HG03565 (cell line): ENCODE results near the gene DOCK4.

ENCODE experiments used
- ATAC-seq: cut with Tn5 transposase; IDR thresholded peaks from one replicate; pipeline ENCODE4 v1.9.1; 2021; ENCODE audit warnings: mild to moderate bottlenecking, moderate library complexity; ENCODE audit not compliant: unreplicated experiment

DOCK4 gene

GRCh38 chr7:111872450-111873325 is 333.5 kb downstream of the DOCK4 start:
- no peak for ATAC-seq

DNA sequence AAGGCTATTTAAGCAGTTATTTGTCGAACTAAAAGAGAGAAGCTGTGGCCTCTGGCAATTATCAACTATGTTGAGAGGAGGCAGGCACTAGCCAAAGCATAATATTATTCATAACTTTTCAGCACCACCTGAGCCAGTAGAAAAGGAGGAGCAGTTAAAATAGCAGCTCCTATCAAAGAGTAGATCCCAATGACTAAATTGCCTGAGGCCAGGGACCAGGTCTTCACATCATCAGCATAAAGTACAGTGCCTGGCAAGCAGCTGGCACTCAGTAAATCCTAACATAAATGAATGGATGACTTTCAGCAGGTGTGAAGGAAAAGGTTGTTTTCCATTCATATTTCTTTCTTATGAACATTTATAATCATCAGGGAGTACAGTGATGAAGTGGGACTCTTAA is 334.9 kb downstream of the DOCK4 start:
- no peak for ATAC-seq

DNA sequence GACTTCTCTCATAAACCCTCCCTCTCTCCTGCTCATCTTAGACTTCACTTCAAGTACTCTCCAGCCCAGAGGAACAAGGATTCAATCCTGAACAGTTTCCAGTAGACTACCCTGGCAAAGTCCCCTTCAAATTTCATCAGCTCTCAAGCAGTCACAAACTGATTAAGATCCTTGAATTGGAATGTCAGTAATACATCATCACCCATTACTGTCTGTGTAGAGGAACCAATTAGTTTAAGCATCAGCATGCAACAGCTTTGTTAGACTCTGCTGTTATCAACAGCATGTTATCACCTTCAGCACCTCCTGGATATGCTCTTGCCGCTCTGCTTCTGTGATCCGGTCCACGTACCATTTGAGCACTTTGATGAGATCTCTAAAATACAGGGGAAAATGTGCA is 336.9 kb downstream of the DOCK4 start:
- ATAC-seq: no peak

- ATAC-seq: no peak
Observed at GRCh38 chr7:111867348-111867931, 338.8 kb downstream of the DOCK4 start.

DNA sequence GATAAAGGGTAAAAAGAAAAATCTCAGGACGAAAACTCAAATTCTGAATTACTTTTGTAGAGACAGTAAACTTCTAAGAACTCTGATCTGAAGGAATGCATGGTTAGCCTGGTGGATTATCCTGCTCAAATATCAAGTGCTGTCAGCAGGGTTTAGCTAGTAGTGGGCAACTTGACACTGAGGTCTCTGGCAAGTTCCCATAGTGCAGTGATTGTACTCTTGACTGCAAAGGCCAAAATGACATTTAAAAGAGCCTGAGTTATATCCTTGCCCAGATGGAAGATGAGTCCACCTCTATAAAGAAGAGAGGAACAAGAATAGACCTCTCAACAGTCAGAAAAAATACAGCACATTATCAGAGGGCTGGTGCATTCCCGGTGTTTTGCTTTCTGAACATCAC is 339.4 kb downstream of the DOCK4 start:
- no peak for ATAC-seq

GRCh38 chr7:111865430-111865829 is 340.8 kb downstream of the DOCK4 start:
- ATAC-seq: no peak

DNA sequence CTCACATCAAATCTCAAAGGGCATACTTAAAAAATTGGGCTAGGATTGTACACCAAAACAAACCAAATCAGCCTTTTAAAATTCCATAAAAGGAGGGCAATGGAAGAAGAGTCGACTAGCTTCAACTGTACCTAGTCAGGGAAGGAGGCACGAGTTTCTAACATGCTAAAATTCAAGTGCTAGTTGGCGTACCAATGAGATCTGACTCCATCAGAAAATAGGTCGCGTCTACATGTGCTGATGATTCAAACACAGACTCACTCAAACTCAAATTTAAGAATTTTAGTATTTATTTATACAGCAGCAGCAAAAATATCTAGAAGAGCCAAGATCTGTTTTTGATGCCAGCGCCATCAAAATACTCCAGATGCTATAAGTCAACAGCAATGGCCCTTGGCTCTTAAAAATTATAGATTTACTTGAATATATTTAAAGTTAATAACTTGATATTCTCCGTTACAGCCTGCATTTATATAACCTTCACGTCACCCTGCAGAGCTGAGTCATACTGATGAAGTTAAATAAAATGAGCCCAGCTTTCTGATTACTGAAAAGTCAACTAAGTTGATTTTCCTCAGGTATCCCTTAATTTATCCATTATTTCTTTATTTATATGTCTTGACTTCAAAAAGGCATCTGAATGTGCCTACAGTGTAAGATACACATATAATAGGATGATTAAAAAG is 341.8 kb downstream of the DOCK4 start:
- ATAC-seq: no peak

DNA sequence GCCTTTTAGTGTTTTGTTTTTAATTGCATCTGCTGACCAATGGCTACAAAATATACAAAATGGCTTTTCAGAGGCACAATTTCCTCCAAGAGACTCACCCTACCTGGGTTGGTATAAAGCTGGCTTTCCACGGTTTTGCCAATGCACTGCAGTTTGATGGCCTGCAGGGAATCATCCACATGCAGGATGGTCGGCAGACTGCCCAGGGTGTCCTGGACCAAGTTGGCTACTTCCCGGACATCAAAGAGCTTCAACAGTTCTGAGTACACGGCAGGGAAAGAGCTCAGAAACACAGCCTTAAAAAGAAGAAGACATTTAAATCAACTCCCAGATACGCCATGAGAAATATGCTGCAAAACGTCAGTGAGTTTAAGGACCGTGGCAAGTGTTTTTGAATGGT is 342.9 kb downstream of the DOCK4 start:
- ATAC-seq: no peak

DNA sequence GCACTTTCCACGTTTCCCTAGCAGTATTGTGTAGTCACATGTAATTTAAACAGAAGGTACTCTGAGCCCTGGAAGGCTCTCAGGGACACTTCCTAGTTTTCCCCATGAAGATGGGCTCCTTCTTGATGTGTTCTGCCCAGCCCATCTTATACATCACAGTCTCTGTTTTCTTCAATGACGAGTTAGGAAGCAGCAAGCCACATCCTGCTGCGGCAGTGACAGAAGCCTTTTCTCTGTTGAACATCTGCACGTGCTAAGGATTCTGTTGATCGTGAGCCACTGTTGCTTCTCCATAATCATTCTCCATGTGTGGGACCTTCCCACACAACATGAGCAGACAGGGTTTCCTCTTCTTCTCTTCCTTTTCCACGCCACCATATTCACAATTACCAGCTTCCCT is 346.0 kb downstream of the DOCK4 start:
- ATAC-seq: no peak

- ATAC-seq: no peak
Observed at GRCh38 chr7:111858331-111858730, 347.9 kb downstream of the DOCK4 start.

GRCh38 chr7:111855842-111856227 is 350.4 kb downstream of the DOCK4 start:
- no peak for ATAC-seq

- peak; percentile 82 for ATAC-seq
Observed at GRCh38 chr7:111855161-111855841, 350.9 kb downstream of the DOCK4 start.

GRCh38 chr7:111853201-111853990 is 352.8 kb downstream of the DOCK4 start:
- ATAC-seq: no peak

GRCh38 chr7:111852081-111852480 is 354.1 kb downstream of the DOCK4 start:
- no peak for ATAC-seq

DNA sequence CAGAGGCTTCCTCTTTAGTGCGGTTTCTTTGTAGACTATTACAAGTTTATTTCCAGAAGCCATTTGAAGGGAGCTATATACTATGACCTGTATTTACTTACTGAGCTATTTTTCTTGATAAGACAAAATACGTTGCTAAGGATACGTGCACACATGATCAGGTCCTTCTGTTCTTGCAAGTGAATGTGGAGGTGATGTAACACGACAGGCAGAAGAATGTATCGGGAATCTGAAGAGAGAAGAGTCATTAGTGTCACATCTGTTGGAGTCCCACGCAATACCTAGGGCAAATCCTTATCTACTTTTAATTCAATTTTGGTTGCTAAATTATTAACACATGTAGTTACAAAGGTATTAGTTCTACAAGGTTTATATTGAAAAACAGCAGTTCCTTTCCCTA is 359.3 kb downstream of the DOCK4 start:
- no peak for ATAC-seq

GRCh38 chr7:111845853-111846252 is 360.3 kb downstream of the DOCK4 start:
- ATAC-seq: no peak

GRCh38 chr7:111844904-111845671 is 361.1 kb downstream of the DOCK4 start:
- no peak for ATAC-seq

- ATAC-seq: no peak
Observed at GRCh38 chr7:111842491-111842890, 363.7 kb downstream of the DOCK4 start.

- ATAC-seq: no peak
Observed at GRCh38 chr7:111841596-111842205, 364.5 kb downstream of the DOCK4 start.
